ENCODE results near the gene INSIG1. TPM values are rescaled to one million over a fixed set of nuclear protein-coding genes. Genes with fewer than 3 reads are reported as not detected.
A peak's percentile ranks its signal among the peaks of the same experiment; 100 is the strongest.

Gene INSIG1
- total RNA-seq, 1 donor from 2014 or later = 18.0 TPM

DNA sequence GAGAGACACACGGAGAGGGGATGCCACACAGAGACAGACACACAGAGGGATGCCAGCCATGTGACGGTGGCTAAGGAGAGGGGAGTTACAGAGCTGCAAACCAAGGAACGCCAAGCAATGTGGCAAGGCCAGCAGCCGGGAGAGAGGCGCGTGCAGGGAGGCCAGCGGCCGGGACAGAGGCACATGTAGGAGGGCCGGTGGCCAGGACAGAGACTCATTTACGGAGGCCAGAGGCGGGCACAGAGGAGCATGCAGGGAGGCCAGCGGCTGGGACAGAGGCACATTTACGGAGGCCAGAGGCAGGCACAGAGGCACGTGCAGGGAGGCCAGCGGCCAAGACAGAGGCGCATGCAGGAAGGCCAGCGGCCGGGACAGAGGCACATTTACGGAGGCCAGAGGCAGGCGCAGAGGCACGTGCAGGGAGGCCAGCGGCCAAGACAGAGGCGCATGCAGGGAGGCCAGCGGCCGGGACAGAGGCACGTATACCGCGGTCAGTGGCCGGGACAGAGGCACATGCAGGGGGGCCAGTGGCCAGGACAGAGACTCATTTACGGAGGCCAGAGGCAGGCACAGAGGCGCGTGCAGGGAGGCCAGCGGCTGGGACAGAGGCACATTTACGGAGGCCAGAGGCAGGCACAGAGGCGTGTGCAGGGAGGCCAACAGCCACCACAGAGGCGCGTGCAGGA lies 40.4 kb downstream of the INSIG1 start:
- peak in 1 of 2 donors; percentile 58 for DNase-seq (ENCODE audit: low spot score in 2 of 2)
- intact Hi-C loops (cut with DNase I) = no loop called here
- Histone ChIP-seq H3K36me3 (no peaks in the 10 kb centered on the region), H3K9me3 (no peaks in the 10 kb centered on the region), H3K27ac (no peak overlapping the region), H3K4me3 (no peak overlapping the region), H3K27me3 (no peaks in the 10 kb centered on the region), H3K4me1 (no peaks in the 10 kb centered on the region)
- TF ChIP-seq, protein P1, sequence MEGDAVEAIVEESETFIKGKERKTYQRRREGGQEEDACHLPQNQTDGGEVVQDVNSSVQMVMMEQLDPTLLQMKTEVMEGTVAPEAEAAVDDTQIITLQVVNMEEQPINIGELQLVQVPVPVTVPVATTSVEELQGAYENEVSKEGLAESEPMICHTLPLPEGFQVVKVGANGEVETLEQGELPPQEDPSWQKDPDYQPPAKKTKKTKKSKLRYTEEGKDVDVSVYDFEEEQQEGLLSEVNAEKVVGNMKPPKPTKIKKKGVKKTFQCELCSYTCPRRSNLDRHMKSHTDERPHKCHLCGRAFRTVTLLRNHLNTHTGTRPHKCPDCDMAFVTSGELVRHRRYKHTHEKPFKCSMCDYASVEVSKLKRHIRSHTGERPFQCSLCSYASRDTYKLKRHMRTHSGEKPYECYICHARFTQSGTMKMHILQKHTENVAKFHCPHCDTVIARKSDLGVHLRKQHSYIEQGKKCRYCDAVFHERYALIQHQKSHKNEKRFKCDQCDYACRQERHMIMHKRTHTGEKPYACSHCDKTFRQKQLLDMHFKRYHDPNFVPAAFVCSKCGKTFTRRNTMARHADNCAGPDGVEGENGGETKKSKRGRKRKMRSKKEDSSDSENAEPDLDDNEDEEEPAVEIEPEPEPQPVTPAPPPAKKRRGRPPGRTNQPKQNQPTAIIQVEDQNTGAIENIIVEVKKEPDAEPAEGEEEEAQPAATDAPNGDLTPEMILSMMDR (IDR thresholded peaks at IDR 0.05) = no peak

GRCh38 chr7:155338632-155339320 lies 41.1 kb downstream of the INSIG1 start:
- intact Hi-C loops (cut with DNase I) = no loop called here
- no peak overlapping the region for H3K27ac ChIP-seq

DNA sequence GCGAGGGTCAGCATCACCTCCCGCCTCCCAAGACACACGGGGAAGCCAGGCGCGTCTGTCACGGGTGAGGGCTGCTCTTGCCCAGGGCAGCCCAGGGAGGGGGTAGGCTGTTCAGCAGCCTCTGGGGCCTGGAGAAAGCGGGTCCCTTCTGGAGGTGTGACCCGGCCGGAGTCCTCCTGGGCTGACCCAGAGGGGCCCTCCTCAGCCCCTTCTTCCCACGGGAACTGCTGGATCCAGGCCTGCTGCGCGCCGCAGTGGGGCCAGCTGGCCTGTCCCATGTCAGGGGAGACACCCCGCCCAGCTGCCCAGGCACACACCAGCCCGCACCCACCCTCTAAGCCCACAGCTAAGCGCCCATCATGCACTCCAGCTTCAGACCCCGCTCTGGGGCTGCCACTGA lies 41.8 kb downstream of the INSIG1 start:
- intact Hi-C loops (cut with DNase I) = no loop called here
- no peak overlapping the region for H3K27ac ChIP-seq
- H3K27me3 ChIP-seq = no peaks in the 10 kb centered on the region
- no peak overlapping the region for H3K4me3 ChIP-seq
- no peaks in the 10 kb centered on the region for H3K9me3 ChIP-seq
- H3K4me1 ChIP-seq = no peaks in the 10 kb centered on the region
- TF ChIP-seq, protein P1 (IDR thresholded peaks at IDR 0.05) = no peak
- peak in 1 of 2 donors; percentile 44 for DNase-seq (ENCODE audit: low spot score in 2 of 2)
- no peaks in the 10 kb centered on the region for H3K36me3 ChIP-seq

More at GRCh38 chr7:155338632-155339320, 41.1 kb downstream of the INSIG1 start:
- no peaks in the 10 kb centered on the region for H3K36me3 ChIP-seq
- no peaks in the 10 kb centered on the region for H3K9me3 ChIP-seq
- TF ChIP-seq, protein P1 (IDR thresholded peaks at IDR 0.05) = no peak
- DNase-seq (ENCODE audit: low spot score in 2 of 2) = peak in 1 of 2 donors; percentile 56
- H3K4me3 ChIP-seq = no peak overlapping the region
- H3K4me1 ChIP-seq = no peaks in the 10 kb centered on the region
- H3K27me3 ChIP-seq = no peaks in the 10 kb centered on the region

GRCh38 chr7:155340071-155340531 lies 42.4 kb downstream of the INSIG1 start:
- no peaks in the 10 kb centered on the region for H3K36me3 ChIP-seq
- TF ChIP-seq, protein P1 (IDR thresholded peaks at IDR 0.05) = no peak
- H3K27ac ChIP-seq = no peak overlapping the region
- no peaks in the 10 kb centered on the region for H3K27me3 ChIP-seq
- no peak overlapping the region for H3K4me3 ChIP-seq
- no peaks in the 10 kb centered on the region for H3K9me3 ChIP-seq
- no peak for DNase-seq (ENCODE audit: low spot score in 2 of 2)
- intact Hi-C loops (cut with DNase I) = no loop called here
- peaks cover 0 to 1% of the 10 kb centered on the region in 2 donors for H3K4me1 ChIP-seq

DNA sequence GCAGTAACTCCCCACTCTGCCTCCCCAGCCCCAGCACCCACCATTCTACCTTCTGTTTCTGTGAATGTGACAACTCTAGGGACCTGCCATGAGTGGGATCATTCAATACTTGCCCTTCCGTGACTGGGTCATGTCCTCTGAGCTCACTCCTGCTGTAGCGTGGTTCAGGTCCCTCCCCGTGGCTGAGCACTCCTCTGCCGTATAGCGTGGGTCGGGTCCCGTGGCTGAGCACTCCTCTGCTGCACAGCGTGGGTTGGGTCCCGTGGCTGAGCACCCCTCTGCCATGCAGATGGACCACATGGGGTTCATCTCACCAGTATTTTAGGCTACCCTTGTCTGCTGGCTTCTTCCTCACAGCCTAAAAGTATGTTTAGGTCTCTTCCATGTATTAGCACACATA lies 43.0 kb downstream of the INSIG1 start:
- no peak overlapping the region for H3K27ac ChIP-seq
- H3K36me3 ChIP-seq = no peaks in the 10 kb centered on the region
- TF ChIP-seq, protein P1 (IDR thresholded peaks at IDR 0.05) = no peak
- intact Hi-C loops (cut with DNase I) = no loop called here
- DNase-seq (ENCODE audit: low spot score in 2 of 2) = no peak
- H3K4me1 ChIP-seq = peaks cover 0 to 4% of the 10 kb centered on the region in 2 donors
- H3K4me3 ChIP-seq = no peak overlapping the region
- H3K27me3 ChIP-seq = no peaks in the 10 kb centered on the region
- H3K9me3 ChIP-seq = no peaks in the 10 kb centered on the region

All from ascending aorta (tissue), 2 donors.